Measurements from ENCODE around the gene SCYL1.

SCYL1 gene

GRCh38 chr11:65493367-65494176, 31.3 kb upstream of the SCYL1 start:
- no peak for DNase-seq

GRCh38 chr11:65496304-65497140, 28.4 kb upstream of the SCYL1 start:
- DNase-seq: no peak

GRCh38 chr11:65497141-65498041, 27.5 kb upstream of the SCYL1 start:
- peak; percentile 98 for DNase-seq

- DNase-seq: no peak
Observed at GRCh38 chr11:65498042-65498726, 26.7 kb upstream of the SCYL1 start.

GRCh38 chr11:65498727-65498976, 26.2 kb upstream of the SCYL1 start:
- DNase-seq: no peak

GRCh38 chr11:65498977-65499712, 25.7 kb upstream of the SCYL1 start, which contains the start of gene MALAT1:
Gene MALAT1, plus strand, starts transcription at chr11:65499045.
- peak; percentile 77 for DNase-seq

- no peak for DNase-seq
Observed at GRCh38 chr11:65499713-65500386, 25.0 kb upstream of the SCYL1 start.

GRCh38 chr11:65500387-65501185, 24.3 kb upstream of the SCYL1 start:
- DNase-seq: no peak

- no peak for DNase-seq
Observed at GRCh38 chr11:65501186-65501471, 23.8 kb upstream of the SCYL1 start.

- DNase-seq: no peak
Observed at GRCh38 chr11:65501472-65502273, 23.2 kb upstream of the SCYL1 start.

GRCh38 chr11:65502274-65502554, 22.7 kb upstream of the SCYL1 start:
- no peak for DNase-seq

GRCh38 chr11:65502555-65503367, 22.1 kb upstream of the SCYL1 start:
- no peak for DNase-seq

- no peak for DNase-seq
Observed at GRCh38 chr11:65503368-65503948, 21.4 kb upstream of the SCYL1 start.

GRCh38 chr11:65503949-65504673, 20.8 kb upstream of the SCYL1 start:
- DNase-seq: no peak

GRCh38 chr11:65504674-65505465, 20.0 kb upstream of the SCYL1 start:
- DNase-seq: no peak

- no peak for DNase-seq
Observed at GRCh38 chr11:65505466-65506289, 19.2 kb upstream of the SCYL1 start.
